ENCODE results near the gene C12orf50. TPM values are rescaled to one million over a fixed set of nuclear protein-coding genes. Genes with fewer than 3 reads are reported as not detected.

C12orf50 gene
- total RNA-seq, 1 donor from 2014 or later: not detected

GRCh38 chr12:88056571-88056970 is 27.4 kb upstream of the C12orf50 start:
- Histone ChIP-seq H3K4me3 (no peak overlapping the region), H3K27ac (no peak overlapping the region), H3K9me3 (no peaks in the 10 kb centered on the region), H3K27me3 (no peaks in the 10 kb centered on the region), H3K36me3 (peaks cover 0 to 8% of the 10 kb centered on the region in 2 donors), H3K4me1 (no peaks in the 10 kb centered on the region)
- no peak for TF ChIP-seq POLR2A (IDR thresholded peaks at IDR 0.05)
- no peak for TF ChIP-seq CTCF (IDR thresholded peaks at IDR 0.05)
- TF ChIP-seq POLR2AphosphoS5 (IDR thresholded peaks at IDR 0.05; ENCODE audit: insufficient read depth in 1 of 2, low read depth in 1 of 2): no peak
- intact Hi-C loops (cut with DNase I): no loop called here
- no peak for DNase-seq (ENCODE audit: extremely low spot score in 2 of 2)

GRCh38 chr12:88052686-88053085 is 23.5 kb upstream of the C12orf50 start:
- TF ChIP-seq POLR2A (IDR thresholded peaks at IDR 0.05) (no peak), POLR2AphosphoS5 (IDR thresholded peaks at IDR 0.05; ENCODE audit: insufficient read depth in 1 of 2, low read depth in 1 of 2) (no peak), CTCF (IDR thresholded peaks at IDR 0.05) (no peak)
- no peaks in the 10 kb centered on the region for H3K27me3 ChIP-seq
- no peak overlapping the region for H3K4me3 ChIP-seq
- no peak overlapping the region for H3K27ac ChIP-seq
- H3K9me3 ChIP-seq: no peaks in the 10 kb centered on the region
- intact Hi-C loops (cut with DNase I): no loop called here
- H3K36me3 ChIP-seq: peaks cover 0 to 33% of the 10 kb centered on the region in 2 donors
- H3K4me1 ChIP-seq: no peaks in the 10 kb centered on the region
- DNase-seq (ENCODE audit: extremely low spot score in 2 of 2): no peak

GRCh38 chr12:88044035-88044434 is 14.8 kb upstream of the C12orf50 start:
- TF ChIP-seq POLR2A (IDR thresholded peaks at IDR 0.05): no peak
- TF ChIP-seq CTCF (IDR thresholded peaks at IDR 0.05): no peak
- no peak for TF ChIP-seq POLR2AphosphoS5 (IDR thresholded peaks at IDR 0.05; ENCODE audit: insufficient read depth in 1 of 2, low read depth in 1 of 2)
- H3K36me3 ChIP-seq: peaks cover 0 to 54% of the 10 kb centered on the region in 2 donors
- peaks cover 11% of the 10 kb centered on the region for H3K4me1 ChIP-seq
- H3K27me3 ChIP-seq: no peaks in the 10 kb centered on the region
- intact Hi-C loops (cut with DNase I): no loop called here
- no peak overlapping the region for H3K27ac ChIP-seq
- DNase-seq (ENCODE audit: extremely low spot score in 2 of 2): no peak
- H3K4me3 ChIP-seq: no peak overlapping the region
- H3K9me3 ChIP-seq: no peaks in the 10 kb centered on the region

- H3K4me3 ChIP-seq: no peak overlapping the region
- TF ChIP-seq POLR2A (IDR thresholded peaks at IDR 0.05) (no peak), POLR2AphosphoS5 (IDR thresholded peaks at IDR 0.05; ENCODE audit: insufficient read depth in 1 of 2, low read depth in 1 of 2) (no peak), CTCF (IDR thresholded peaks at IDR 0.05) (no peak)
- intact Hi-C loops (cut with DNase I): no loop called here
- no peak for DNase-seq (ENCODE audit: extremely low spot score in 2 of 2)
- H3K9me3 ChIP-seq: no peaks in the 10 kb centered on the region
- no peak overlapping the region for H3K27ac ChIP-seq
- peaks cover 49% of the 10 kb centered on the region for H3K4me1 ChIP-seq
- no peaks in the 10 kb centered on the region for H3K36me3 ChIP-seq
- no peaks in the 10 kb centered on the region for H3K27me3 ChIP-seq
Measured at GRCh38 chr12:88037770-88038169, 8.6 kb upstream of the C12orf50 start.

GRCh38 chr12:88036353-88036965 is 7.3 kb upstream of the C12orf50 start:
- H3K4me3 ChIP-seq: peak overlapping the region; percentile 71 to 72
- peak overlapping the region; percentile 64 for H3K27ac ChIP-seq
- H3K27me3 ChIP-seq: no peaks in the 10 kb centered on the region
- H3K4me1 ChIP-seq: peaks cover 49% of the 10 kb centered on the region
- DNase-seq (ENCODE audit: extremely low spot score in 2 of 2): no peak
- H3K36me3 ChIP-seq: no peaks in the 10 kb centered on the region
- TF ChIP-seq CTCF (IDR thresholded peaks at IDR 0.05): no peak
- TF ChIP-seq POLR2A (IDR thresholded peaks at IDR 0.05): no peak
- TF ChIP-seq POLR2AphosphoS5 (IDR thresholded peaks at IDR 0.05; ENCODE audit: insufficient read depth in 1 of 2, low read depth in 1 of 2): peak in 1 of 2 donors; percentile 40
- no peaks in the 10 kb centered on the region for H3K9me3 ChIP-seq
- intact Hi-C loops (cut with DNase I): no loop called here

Data from vagina (tissue), 2 donors.